NCI-H128 (cell line): ENCODE results near the gene MRPL19.

Experiments used
- DNase-seq: peaks from one replicate; lab custom pipeline; 2025; ENCODE audit not compliant: unreplicated experiment; lab: John Stamatoyannopoulos, UW

MRPL19 gene

DNA sequence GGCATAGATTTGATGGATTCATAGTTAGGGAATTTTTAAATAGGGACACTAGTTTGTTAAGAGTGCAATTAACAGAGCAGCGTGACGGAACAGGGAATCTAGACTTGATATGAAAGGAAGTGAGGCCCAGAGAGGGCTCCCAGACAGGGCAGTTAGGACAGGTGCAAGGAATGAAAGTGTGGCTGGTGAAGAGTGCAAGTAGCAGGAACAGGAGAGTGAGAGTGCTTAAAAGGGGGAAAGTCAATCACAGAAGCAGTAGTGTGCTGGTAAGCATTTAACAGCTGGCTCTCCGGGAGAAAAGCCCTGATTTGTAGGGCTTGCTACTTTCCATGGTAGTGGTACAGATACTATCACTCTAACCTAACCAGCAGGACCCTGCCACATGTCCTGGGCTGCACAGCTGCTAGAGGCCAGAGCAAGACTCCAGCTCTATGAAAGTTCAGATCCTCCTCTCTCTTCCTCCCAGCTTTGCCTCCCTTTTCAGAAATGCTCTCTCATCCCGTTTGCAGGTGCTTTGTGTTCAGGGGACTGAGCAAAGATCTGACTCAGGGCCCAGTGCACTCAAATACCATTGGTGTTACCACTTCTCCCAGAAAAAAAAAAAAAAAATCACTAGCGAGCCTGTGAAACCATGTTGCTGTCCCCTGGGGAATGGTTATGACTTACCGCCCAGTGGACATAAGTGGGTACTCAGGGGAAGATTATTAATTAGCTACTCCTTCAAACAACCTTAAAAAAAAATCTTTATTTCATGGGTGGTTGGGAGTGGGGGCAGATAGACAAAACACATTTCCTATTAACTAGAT, 82.2 kb downstream of the MRPL19 start:
- no peak for DNase-seq

DNA sequence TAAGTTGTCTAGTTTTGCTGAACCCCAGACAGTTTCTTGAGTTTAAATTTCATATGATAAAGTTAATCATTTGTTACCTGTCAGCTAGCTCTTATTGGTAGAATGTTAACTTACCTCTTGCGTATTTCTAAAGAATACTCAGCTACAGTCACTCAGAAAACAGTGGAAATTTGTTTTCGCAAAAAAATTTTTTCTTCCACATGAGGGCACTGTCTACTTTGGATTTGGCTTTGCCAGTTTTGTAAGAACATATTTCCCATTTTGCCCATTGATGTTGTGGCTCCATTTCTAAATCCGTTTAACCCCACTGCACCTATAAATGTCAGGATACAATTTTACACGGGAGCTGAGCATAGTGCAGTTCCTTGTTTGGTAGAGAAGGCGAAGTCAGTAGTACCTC, 83.3 kb downstream of the MRPL19 start:
- DNase-seq, result no peak

DNA sequence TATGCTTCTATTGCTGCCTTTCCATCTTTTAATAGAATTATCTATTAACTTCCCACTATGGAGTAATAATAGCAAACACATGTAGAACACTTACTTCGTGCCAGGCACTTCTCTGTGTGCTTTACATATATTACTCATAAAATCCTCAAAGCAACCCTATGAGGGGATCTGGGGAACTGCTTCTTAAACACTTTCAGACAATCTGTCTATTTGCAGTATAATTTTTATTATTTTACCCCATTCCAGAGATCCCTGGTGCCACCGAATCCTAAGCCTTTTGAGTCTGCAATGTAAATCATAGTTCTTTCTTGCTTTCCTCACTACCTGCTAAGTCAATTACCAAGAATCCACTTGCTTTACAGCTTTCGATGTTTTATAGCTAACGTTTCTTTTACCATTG, 89.7 kb downstream of the MRPL19 start:
- DNase-seq, result no peak

DNA sequence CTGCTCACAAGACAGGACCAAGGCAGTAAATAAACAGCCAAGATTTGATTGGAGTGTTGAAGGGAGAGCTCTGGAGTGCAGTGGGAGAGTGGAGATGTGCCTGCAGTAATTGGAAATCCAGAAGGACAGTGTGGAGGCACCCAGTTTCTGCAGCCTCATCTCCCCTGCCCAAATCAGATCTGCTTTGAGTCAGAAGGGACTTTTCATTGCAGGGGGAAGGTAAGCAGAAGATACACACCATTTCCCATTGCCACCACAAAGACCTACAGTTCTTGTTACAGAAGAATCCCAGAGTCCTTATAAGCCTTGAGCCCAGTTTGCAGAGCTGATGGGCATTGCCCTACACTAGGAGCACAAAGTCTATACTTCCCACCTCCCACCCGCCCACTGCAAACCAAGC, 91.4 kb downstream of the MRPL19 start:
- no peak for DNase-seq
